Choroid plexus epithelial cell (primary cell): ENCODE measurements around the gene CCDC71.

Experiments used
- DNase-seq: peaks from one replicate; pipeline ENCODE4 v3.0.0-alpha.2; 2010; ENCODE audit warnings: low read depth
- H3K4me3 ChIP-seq: 2 replicates; pipeline ENCODE4 v1.5.1; 2011; ENCODE audit warnings: low read depth, mild to moderate bottlenecking, control low read depth, low read length, moderate library complexity
- TF ChIP-seq, protein P1 (sequence below): conservative IDR thresholded peaks from 2 replicates; pipeline ENCODE4 v1.5.1; 2011; ENCODE audit warnings: low read depth, mild to moderate bottlenecking, control low read depth, inconsistent platforms, low read length, moderate library complexity

The CCDC71 gene

DNA sequence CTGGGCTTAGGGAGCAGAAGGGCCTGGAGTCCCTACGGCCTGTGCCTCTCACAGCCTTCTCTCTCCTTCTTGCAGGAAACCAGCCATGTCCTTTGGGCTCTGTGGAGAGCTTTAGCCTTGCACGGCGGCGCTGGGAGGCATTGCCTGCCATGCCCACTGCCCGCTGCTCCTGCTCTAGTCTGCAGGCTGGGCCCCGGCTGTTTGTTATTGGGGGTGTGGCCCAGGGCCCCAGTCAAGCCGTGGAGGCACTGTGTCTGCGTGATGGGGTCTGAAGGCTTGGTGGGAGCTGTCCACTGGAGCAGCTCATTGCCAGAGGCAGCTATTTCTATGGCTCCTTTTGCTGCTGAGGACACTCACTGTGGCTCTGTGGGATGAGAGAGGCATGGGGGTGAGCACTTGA lies 9.4 kb upstream of the CCDC71 start:
- TF ChIP-seq, protein P1, sequence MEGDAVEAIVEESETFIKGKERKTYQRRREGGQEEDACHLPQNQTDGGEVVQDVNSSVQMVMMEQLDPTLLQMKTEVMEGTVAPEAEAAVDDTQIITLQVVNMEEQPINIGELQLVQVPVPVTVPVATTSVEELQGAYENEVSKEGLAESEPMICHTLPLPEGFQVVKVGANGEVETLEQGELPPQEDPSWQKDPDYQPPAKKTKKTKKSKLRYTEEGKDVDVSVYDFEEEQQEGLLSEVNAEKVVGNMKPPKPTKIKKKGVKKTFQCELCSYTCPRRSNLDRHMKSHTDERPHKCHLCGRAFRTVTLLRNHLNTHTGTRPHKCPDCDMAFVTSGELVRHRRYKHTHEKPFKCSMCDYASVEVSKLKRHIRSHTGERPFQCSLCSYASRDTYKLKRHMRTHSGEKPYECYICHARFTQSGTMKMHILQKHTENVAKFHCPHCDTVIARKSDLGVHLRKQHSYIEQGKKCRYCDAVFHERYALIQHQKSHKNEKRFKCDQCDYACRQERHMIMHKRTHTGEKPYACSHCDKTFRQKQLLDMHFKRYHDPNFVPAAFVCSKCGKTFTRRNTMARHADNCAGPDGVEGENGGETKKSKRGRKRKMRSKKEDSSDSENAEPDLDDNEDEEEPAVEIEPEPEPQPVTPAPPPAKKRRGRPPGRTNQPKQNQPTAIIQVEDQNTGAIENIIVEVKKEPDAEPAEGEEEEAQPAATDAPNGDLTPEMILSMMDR: no peak
- no peak for DNase-seq
- H3K4me3 ChIP-seq: no peak overlapping the region

DNA sequence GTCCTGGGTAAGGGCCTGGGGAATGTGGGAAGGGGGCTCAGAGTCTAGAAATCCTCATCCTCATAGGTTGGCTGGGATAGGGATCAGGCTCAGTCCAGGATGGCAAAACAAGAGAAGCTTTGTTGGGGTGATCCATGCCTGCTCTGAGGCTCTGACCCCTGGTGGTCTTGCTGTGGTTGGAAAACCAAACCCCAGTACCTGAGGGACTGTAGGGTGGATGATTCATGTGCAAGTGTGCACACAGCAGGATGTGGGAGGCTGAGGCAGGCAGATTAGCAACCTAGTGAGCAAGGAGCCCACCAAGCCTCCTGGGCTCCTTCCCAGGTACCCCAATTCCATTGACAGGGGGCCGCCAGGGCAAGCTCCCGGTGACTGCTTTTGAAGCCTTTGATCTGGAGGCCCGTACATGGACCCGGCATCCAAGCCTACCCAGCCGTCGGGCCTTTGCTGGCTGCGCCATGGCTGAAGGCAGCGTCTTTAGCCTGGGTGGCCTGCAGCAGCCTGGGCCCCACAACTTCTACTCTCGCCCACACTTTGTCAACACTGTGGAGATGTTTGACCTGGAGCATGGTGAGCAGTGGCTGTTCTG lies 8.4 kb upstream of the CCDC71 start:
- DNase-seq: no peak
- TF ChIP-seq, protein P1: no peak
- no peak overlapping the region for H3K4me3 ChIP-seq

- TF ChIP-seq, protein P1: no peak
- H3K4me3 ChIP-seq: no peak overlapping the region
- peak; percentile 62 for DNase-seq
Measured at GRCh38 chr3:49173792-49174170, 7.7 kb upstream of the CCDC71 start.

- peak; percentile 54 for DNase-seq
- TF ChIP-seq, protein P1: no peak
- H3K4me3 ChIP-seq: no peak overlapping the region
Measured at GRCh38 chr3:49173116-49173791, 7.1 kb upstream of the CCDC71 start.

GRCh38 chr3:49172551-49173041 lies 6.5 kb upstream of the CCDC71 start:
- H3K4me3 ChIP-seq: peak overlapping the region; percentile 79
- TF ChIP-seq, protein P1: no peak
- no peak for DNase-seq

DNA sequence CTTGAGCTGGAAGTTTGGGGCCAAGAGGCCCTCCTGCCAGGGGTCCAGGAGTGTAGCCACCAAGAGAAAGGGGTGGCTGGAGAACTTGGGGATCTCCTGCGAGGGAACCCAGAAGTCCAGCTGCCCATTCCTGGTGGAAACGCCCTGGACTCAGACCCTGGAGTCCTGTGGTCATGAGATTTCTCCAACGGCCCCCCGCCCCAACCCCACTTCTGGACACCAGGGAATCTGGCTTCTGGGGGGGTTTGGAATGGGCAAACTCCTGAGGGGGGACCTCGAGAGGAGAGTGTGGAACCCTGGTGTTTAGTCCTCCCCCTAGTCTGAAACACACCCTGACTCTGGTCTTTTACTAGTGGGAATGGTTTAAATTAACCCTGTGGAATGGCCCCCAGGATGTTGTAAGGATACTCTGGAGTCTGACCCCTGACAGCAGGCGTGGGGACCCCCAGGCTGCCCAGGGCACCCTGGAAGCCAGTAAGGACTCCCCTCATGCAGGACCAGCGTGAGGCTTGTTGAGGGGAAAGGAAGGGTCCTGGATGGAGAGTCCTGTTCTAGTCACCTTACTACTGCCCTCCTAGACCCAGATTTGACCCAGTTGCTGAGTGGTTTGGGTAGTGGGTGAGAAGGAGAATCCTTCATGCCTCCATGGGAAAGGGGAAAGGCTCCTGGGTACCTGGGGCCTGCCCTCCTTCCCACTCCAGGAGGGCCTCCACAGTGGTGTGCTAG lies 5.8 kb upstream of the CCDC71 start:
- no peak for DNase-seq
- TF ChIP-seq, protein P1: no peak
- peak overlapping the region; percentile 79 for H3K4me3 ChIP-seq
